K562 (cell line): Measurements from ENCODE around the gene ITPRIP. TPM values are rescaled to one million over a fixed set of nuclear protein-coding genes. Genes with fewer than 3 reads are reported as not detected.
A peak's percentile ranks its signal among the peaks of the same experiment; 100 is the strongest.

ENCODE experiments used
- BCLAF1 ChIP-seq, 2 experiments: fragments of 450-650 bp in 1 of 2; IDR thresholded peaks; 2 replicates each; pipeline ENCODE4 v1.6.1; 2011 to 2017; ENCODE audit warnings: low read depth in 2 of 2, antibody characterized with exemption in 1 of 2, borderline replicate concordance in 1 of 2, low read length in 1 of 2, mild to moderate bottlenecking in 1 of 2, mixed read lengths in 1 of 2; ENCODE audit not compliant: control insufficient read depth in 1 of 2
- FIP1L1 ChIP-seq: fragments of 200-400 bp; formaldehyde crosslinking; IDR thresholded peaks from 2 replicates; pipeline ENCODE4 v1.6.1; 2018; ENCODE audit warnings: mild to moderate bottlenecking, low read depth, low read length; ENCODE audit not compliant: poor library complexity, severe bottlenecking
- MAFF ChIP-seq: IDR thresholded peaks from 2 replicates; pipeline ENCODE4 v1.6.1; 2012; ENCODE audit warnings: low read length, improper control_type of control experiment
- MLX ChIP-seq, 2 experiments: fragments of 450-650 bp in 1 of 2; sonication (generic) in 1 of 2; formaldehyde crosslinking; conservative IDR thresholded peaks; 2 replicates each; pipeline versions ENCODE4 v1.4.0 to v1.8.1; 2020 to 2022; ENCODE audit warnings: mild to moderate bottlenecking in 1 of 2, missing genetic modification reagents in 1 of 2
- NR2C2 ChIP-seq, 2 experiments: fragments of 200-800 bp in 1 of 2; sonication (Bioruptor generic) in 1 of 2; sonication (generic) in 1 of 2; formaldehyde crosslinking in 1 of 2; IDR thresholded peaks; 2 replicates each; pipeline versions ENCODE4 v1.6.1 to v1.8.0; 2016 to 2022; ENCODE audit warnings: mild to moderate bottlenecking in 1 of 2, missing compliant biosample characterization in 1 of 2, missing genetic modification characterization in 1 of 2, missing genetic modification reagents in 1 of 2
- POLR2AphosphoS2 ChIP-seq: IDR thresholded peaks from 2 replicates; pipeline ENCODE4 v1.6.1; 2012; ENCODE audit warnings: low read length, improper control_type of control experiment
- PPARD ChIP-seq: fragments of 250-450 bp; sonication (Bioruptor Pico); IDR thresholded peaks from 2 replicates; pipeline ENCODE4 v1.8.0; 2022; ENCODE audit warnings: inconsistent platforms, mild to moderate bottlenecking, moderate library complexity
- PURB ChIP-seq: sonication (generic); formaldehyde crosslinking; IDR thresholded peaks from 2 replicates; pipeline ENCODE4 v1.9.0; 2021; ENCODE audit warnings: low read depth, mild to moderate bottlenecking, missing genetic modification reagents
- RBBP5 ChIP-seq: fragments of 200-600 bp; sonication (generic); IDR thresholded peaks from 2 replicates; pipeline ENCODE4 v1.6.1; 2012; ENCODE audit warnings: borderline replicate concordance, mild to moderate bottlenecking, low read length, control low read depth, inconsistent platforms; ENCODE audit not compliant: insufficient read depth, poor library complexity, severe bottlenecking
- RFX1 ChIP-seq: fragments of 450-650 bp; IDR thresholded peaks from 2 replicates; pipeline ENCODE4 v1.6.1; 2016; ENCODE audit warnings: mild to moderate bottlenecking, moderate library complexity
- SMARCA4 ChIP-seq: fragments of 450-650 bp; IDR thresholded peaks from 2 replicates; pipeline ENCODE4 v1.6.1; 2016
- SP2 ChIP-seq: IDR thresholded peaks from 2 replicates; pipeline ENCODE4 v1.6.1; 2011; ENCODE audit warnings: mild to moderate bottlenecking, low read depth, low read length, moderate library complexity; ENCODE audit not compliant: poor library complexity, severe bottlenecking; ENCODE audit errors: extremely low read depth
- SREBF1 ChIP-seq: fragments of 150-350 bp; IDR thresholded peaks from 2 replicates; pipeline ENCODE4 v1.6.1; 2014; ENCODE audit warnings: antibody characterized with exemption, low read depth, low read length, borderline replicate concordance
- SRSF3 ChIP-seq: fragments of 200-400 bp; formaldehyde crosslinking; IDR thresholded peaks from 2 replicates; pipeline ENCODE4 v1.6.1; 2016; ENCODE audit warnings: mild to moderate bottlenecking, low read length, moderate library complexity; ENCODE audit not compliant: insufficient read depth
- U2AF1 ChIP-seq: fragments of 200-400 bp; formaldehyde crosslinking; optimal IDR thresholded peaks from 2 replicates; pipeline ENCODE3; 2017; ENCODE audit warnings: mild to moderate bottlenecking, low read depth, low read length, moderate library complexity
- USF2 ChIP-seq: sonication (generic); formaldehyde crosslinking; IDR thresholded peaks from 2 replicates; pipeline ENCODE4 v1.5.0; 2020; ENCODE audit warnings: missing genetic modification reagents
- ZBTB49 ChIP-seq: sonication (generic); formaldehyde crosslinking; IDR thresholded peaks from 2 replicates; pipeline ENCODE4 v1.8.0; 2022; ENCODE audit warnings: missing genetic modification reagents, mild to moderate bottlenecking, borderline replicate concordance
- ZNF699 ChIP-seq: fragments of 250-450 bp; sonication (Bioruptor Pico); IDR thresholded peaks from 2 replicates; pipeline ENCODE4 v1.8.0; 2021; ENCODE audit warnings: mild to moderate bottlenecking, moderate library complexity; ENCODE audit not compliant: insufficient replicate concordance
- ZNF766 ChIP-seq: fragments of 200-800 bp; sonication (Bioruptor generic); conservative IDR thresholded peaks from 2 replicates; pipeline ENCODE4 v1.6.1; 2016; ENCODE audit warnings: missing genetic modification characterization, missing compliant biosample characterization
- polyA plus RNA-seq, 8 experiments: library from polyadenylated mRNA; depleted of rRNA in 4 of 8; stranded (reverse) in 5 of 8; unstranded in 3 of 8; fragments of >200 nt; fragmentation: Nextera tagmentation in 2 of 8; fragmentation: Illumina TruSeq in 1 of 8; extraction: Ambion mirVana in 2 of 8; extraction: Trizol in 1 of 8; gene quantifications; 2 replicates each; pipeline versions ENCODE4 v1.2.1 to v1.2.3, GENCODE V29; 2011 to 2014; ENCODE audit warnings: inconsistent platforms in 1 of 8, missing spikeins in 1 of 8
- total RNA-seq, 7 experiments: library from RNA; depleted of rRNA in 6 of 7; stranded (reverse); fragments of >200 nt in 6 of 7; fragmentation: Illumina TruSeq in 2 of 7; extraction: Trizol in 2 of 7; gene quantifications; 2 replicates each; pipeline versions ENCODE4 v1.2.1 to v1.2.3, GENCODE V29; 2011 to 2021; ENCODE audit warnings: low replicate concordance in 1 of 7

ITPRIP gene
- total and polyA plus RNA-seq, 9 of the 15 experiments (the other 6 are each of a cell fraction or from before 2014, with no cell fraction given), result 4.4 to 28.5 (median 10.9) TPM

- TF ChIP-seq RBBP5, result peak; percentile 66
- TF ChIP-seq PURB (CRISPR knock-in tag), result no peak
- no peak for TF ChIP-seq SRSF3
- TF ChIP-seq PPARD (CRISPR knock-in tag), result no peak
- TF ChIP-seq SP2, result no peak
- TF ChIP-seq POLR2AphosphoS2, result no peak
- TF ChIP-seq ZNF699 (CRISPR knock-in tag), result no peak
- TF ChIP-seq ZNF766, result 0 out of 2 replicates have a peak, but pooled peaks have one; percentile 35
- no peak for TF ChIP-seq SREBF1
- TF ChIP-seq U2AF1, result no peak
- no peak for TF ChIP-seq SMARCA4
- no peak for TF ChIP-seq USF2
- TF ChIP-seq MAFF, result no peak
- TF ChIP-seq RFX1, result no peak
- TF ChIP-seq FIP1L1, result no peak
- no peak for TF ChIP-seq MLX (CRISPR knock-in tag; conservative IDR thresholded peaks at IDR 0.05)
- TF ChIP-seq BCLAF1 (IDR thresholded peaks at IDR 0.05; ENCODE audit: borderline replicate concordance in 1 of 2, control insufficient read depth in 1 of 2, low read depth in 2 of 2, low read length in 1 of 2), result no peak
- no peak for TF ChIP-seq NR2C2 (CRISPR knock-in tag; IDR thresholded peaks at IDR 0.05)
- peak; percentile 4; the same call in 1 of the 2 replicates for TF ChIP-seq NR2C2 (tag; IDR thresholded peaks at IDR 0.05)
- TF ChIP-seq ZBTB49 (CRISPR knock-in tag), result no peak
Measured at GRCh38 chr10:104337985-104338735, at the start of gene ITPRIP (continued).
